ENCODE results near the gene MAB21L1. TPM values are rescaled to one million over a fixed set of nuclear protein-coding genes. Genes with fewer than 3 reads are reported as not detected.

MAB21L1 gene
- total RNA-seq, 1 experiment from 2014 or later: not detected

DNA sequence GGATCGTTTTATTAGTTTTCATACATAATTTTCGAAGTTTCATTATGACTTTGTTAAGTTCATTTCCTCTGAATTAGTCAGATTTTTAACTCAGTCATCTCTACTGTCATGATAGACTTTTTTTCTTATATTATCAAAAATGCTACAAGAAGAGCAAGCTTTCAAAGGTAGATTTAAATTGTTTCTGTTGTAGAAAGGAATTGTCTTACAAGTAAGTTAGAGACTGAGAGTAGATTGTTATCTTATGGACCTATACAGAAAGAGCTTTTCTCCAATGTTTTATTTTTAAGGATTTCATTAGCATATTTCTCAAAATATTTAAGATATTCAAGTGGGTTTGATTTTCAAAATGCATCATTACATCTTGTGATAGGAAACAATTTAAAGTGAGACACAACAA, 2.7 kb downstream of the MAB21L1 start:
- Histone ChIP-seq H3K79me2 (ENCODE audit: insufficient read depth, low read length) (no peaks in the 10 kb centered on the region), H3K4me2 (ENCODE audit: low read length) (no peak overlapping the region), H4K20me1 (ENCODE audit: insufficient read depth) (no peaks in the 10 kb centered on the region), H2AFZ (ENCODE audit: low read depth, low read length, poor library complexity, severe bottlenecking) (no peak overlapping the region), H3K4me1 (ENCODE audit: control insufficient read depth in 1 of 2, insufficient read depth in 2 of 2, low read length in 2 of 2) (no peaks in the 10 kb centered on the region), H3K9me2 (ENCODE audit: insufficient read depth) (no peaks in the 10 kb centered on the region), H3K27me3 (ENCODE audit: insufficient read depth, low read length) (no peaks in the 10 kb centered on the region), H3K9ac (ENCODE audit: low read length) (no peak overlapping the region), H3K27ac (ENCODE audit: low read depth, low read length) (no peak overlapping the region), H3K9me3 (ENCODE audit: control insufficient read depth in 1 of 2, insufficient read depth in 1 of 2, low read depth in 1 of 2, low read length in 2 of 2) (no peaks in the 10 kb centered on the region), H3K36me3 (ENCODE audit: control insufficient read depth in 1 of 2, insufficient read depth in 2 of 2, low read length in 2 of 2) (no peaks in the 10 kb centered on the region), H3K4me3 (replicated peaks in 1 of 2; ENCODE audit: low read depth in 1 of 2, low read length in 2 of 2) (no peak overlapping the region)
- intact Hi-C loops (cut with micrococcal nuclease): no loop called here
- ChIA-PET POLR2A (no interaction called here), CTCF (no interaction called here), RAD21 (ENCODE audit: low non-redundant PET in 1 of 2, low total read pairs in 2 of 2, uncharacterized antibody in 2 of 2, unreplicated experiment in 2 of 2) (no interaction called here)
- DNase-seq (ENCODE audit: low read depth, low spot score): no peak
- BruUV-seq (replicated peaks): no TSS peak
- ATAC-seq: no peak
- TF ChIP-seq ZNF274 (IDR thresholded peaks at IDR 0.05; ENCODE audit: low read depth, low read length) (no peak), CEBPB (IDR thresholded peaks at IDR 0.05; ENCODE audit: low read depth) (no peak), FOSL1 (IDR thresholded peaks at IDR 0.05; ENCODE audit: low read depth) (no peak), RAD21 (IDR thresholded peaks at IDR 0.05; ENCODE audit: low read depth) (no peak), EZH2 (IDR thresholded peaks at IDR 0.05) (no peak), CBX3 (IDR thresholded peaks at IDR 0.05; ENCODE audit: low read depth) (no peak), YY1 (IDR thresholded peaks at IDR 0.05; ENCODE audit: extremely low read depth, insufficient replicate concordance, low read depth, low read length) (no peak), POLR2AphosphoS5 (IDR thresholded peaks at IDR 0.05; ENCODE audit: low read depth, low read length) (no peak)
- TF ChIP-seq, protein P1, sequence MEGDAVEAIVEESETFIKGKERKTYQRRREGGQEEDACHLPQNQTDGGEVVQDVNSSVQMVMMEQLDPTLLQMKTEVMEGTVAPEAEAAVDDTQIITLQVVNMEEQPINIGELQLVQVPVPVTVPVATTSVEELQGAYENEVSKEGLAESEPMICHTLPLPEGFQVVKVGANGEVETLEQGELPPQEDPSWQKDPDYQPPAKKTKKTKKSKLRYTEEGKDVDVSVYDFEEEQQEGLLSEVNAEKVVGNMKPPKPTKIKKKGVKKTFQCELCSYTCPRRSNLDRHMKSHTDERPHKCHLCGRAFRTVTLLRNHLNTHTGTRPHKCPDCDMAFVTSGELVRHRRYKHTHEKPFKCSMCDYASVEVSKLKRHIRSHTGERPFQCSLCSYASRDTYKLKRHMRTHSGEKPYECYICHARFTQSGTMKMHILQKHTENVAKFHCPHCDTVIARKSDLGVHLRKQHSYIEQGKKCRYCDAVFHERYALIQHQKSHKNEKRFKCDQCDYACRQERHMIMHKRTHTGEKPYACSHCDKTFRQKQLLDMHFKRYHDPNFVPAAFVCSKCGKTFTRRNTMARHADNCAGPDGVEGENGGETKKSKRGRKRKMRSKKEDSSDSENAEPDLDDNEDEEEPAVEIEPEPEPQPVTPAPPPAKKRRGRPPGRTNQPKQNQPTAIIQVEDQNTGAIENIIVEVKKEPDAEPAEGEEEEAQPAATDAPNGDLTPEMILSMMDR (IDR thresholded peaks at IDR 0.05 in 2 of 3, conservative IDR thresholded peaks at IDR 0.05 in 1 of 3; ENCODE audit: borderline replicate concordance in 1 of 3, insufficient read depth in 1 of 3, low read depth in 2 of 3, low read length in 2 of 3): no peak
- TF ChIP-seq, protein P2, sequence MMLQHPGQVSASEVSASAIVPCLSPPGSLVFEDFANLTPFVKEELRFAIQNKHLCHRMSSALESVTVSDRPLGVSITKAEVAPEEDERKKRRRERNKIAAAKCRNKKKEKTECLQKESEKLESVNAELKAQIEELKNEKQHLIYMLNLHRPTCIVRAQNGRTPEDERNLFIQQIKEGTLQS (IDR thresholded peaks at IDR 0.05): no peak
- TF ChIP-seq, protein P3, sequence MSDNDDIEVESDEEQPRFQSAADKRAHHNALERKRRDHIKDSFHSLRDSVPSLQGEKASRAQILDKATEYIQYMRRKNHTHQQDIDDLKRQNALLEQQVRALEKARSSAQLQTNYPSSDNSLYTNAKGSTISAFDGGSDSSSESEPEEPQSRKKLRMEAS (IDR thresholded peaks at IDR 0.05): no peak
- TF ChIP-seq, protein P4, sequence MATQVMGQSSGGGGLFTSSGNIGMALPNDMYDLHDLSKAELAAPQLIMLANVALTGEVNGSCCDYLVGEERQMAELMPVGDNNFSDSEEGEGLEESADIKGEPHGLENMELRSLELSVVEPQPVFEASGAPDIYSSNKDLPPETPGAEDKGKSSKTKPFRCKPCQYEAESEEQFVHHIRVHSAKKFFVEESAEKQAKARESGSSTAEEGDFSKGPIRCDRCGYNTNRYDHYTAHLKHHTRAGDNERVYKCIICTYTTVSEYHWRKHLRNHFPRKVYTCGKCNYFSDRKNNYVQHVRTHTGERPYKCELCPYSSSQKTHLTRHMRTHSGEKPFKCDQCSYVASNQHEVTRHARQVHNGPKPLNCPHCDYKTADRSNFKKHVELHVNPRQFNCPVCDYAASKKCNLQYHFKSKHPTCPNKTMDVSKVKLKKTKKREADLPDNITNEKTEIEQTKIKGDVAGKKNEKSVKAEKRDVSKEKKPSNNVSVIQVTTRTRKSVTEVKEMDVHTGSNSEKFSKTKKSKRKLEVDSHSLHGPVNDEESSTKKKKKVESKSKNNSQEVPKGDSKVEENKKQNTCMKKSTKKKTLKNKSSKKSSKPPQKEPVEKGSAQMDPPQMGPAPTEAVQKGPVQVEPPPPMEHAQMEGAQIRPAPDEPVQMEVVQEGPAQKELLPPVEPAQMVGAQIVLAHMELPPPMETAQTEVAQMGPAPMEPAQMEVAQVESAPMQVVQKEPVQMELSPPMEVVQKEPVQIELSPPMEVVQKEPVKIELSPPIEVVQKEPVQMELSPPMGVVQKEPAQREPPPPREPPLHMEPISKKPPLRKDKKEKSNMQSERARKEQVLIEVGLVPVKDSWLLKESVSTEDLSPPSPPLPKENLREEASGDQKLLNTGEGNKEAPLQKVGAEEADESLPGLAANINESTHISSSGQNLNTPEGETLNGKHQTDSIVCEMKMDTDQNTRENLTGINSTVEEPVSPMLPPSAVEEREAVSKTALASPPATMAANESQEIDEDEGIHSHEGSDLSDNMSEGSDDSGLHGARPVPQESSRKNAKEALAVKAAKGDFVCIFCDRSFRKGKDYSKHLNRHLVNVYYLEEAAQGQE (IDR thresholded peaks at IDR 0.05; ENCODE audit: low read depth): no peak
